Mesendoderm (in vitro differentiated cells): ENCODE measurements around the gene MYOM3.

ENCODE experiments used
- DNase-seq: peaks from one replicate; pipeline ENCODE4 v3.0.0; 2013
- H2AK5ac ChIP-seq: 2 replicates; pipeline ENCODE4 v1.6.1; 2013; ENCODE audit warnings: low read length, inconsistent platforms
- H2BK120ac ChIP-seq: 2 replicates; pipeline ENCODE4 v1.6.1; 2013; ENCODE audit warnings: low read depth, mild to moderate bottlenecking, low read length, moderate library complexity, mixed read lengths
- H2BK15ac ChIP-seq: replicated peaks from 2 replicates; pipeline ENCODE4 v1.6.1; 2013; ENCODE audit warnings: low read depth, mild to moderate bottlenecking, moderate library complexity
- H2BK5ac ChIP-seq: 2 replicates; pipeline ENCODE4 v1.6.1; 2013; ENCODE audit warnings: low read length, inconsistent platforms
- H3K18ac ChIP-seq: 2 replicates; pipeline ENCODE4 v1.6.1; 2013; ENCODE audit warnings: mild to moderate bottlenecking, low read length, mixed read lengths
- H3K23ac ChIP-seq: one replicate; pipeline ENCODE4 v1.6.1; 2013; ENCODE audit warnings: low read length
- H3K27ac ChIP-seq: 2 replicates; pipeline ENCODE4 v1.5.1; 2013; ENCODE audit warnings: low read depth, mild to moderate bottlenecking, inconsistent platforms, low read length, moderate library complexity
- H3K27me3 ChIP-seq: 2 replicates; pipeline ENCODE4 v1.6.1; 2013; ENCODE audit warnings: low read length, control low read depth, mild to moderate bottlenecking, inconsistent platforms; ENCODE audit not compliant: insufficient read depth, poor library complexity
- H3K36me3 ChIP-seq: 2 replicates; pipeline ENCODE4 v1.6.1; 2013; ENCODE audit warnings: low read length, inconsistent platforms; ENCODE audit not compliant: control insufficient read depth, insufficient read depth
- H3K4ac ChIP-seq: one replicate; pipeline ENCODE4 v1.6.1; 2013; ENCODE audit warnings: low read depth, mild to moderate bottlenecking, low read length, moderate library complexity
- H3K4me1 ChIP-seq: 2 replicates; pipeline ENCODE4 v1.6.1; 2013; ENCODE audit warnings: low read depth, low read length, inconsistent platforms; ENCODE audit not compliant: control insufficient read depth
- H3K4me2 ChIP-seq: 2 replicates; pipeline ENCODE4 v1.6.1; 2013; ENCODE audit warnings: low read length
- H3K4me3 ChIP-seq: 2 replicates; pipeline ENCODE4 v1.5.1; 2013; ENCODE audit warnings: mild to moderate bottlenecking, low read length
- H3K56ac ChIP-seq: one replicate; pipeline ENCODE4 v1.6.1; 2013; ENCODE audit warnings: low read length
- H3K79me1 ChIP-seq: 2 replicates; pipeline ENCODE4 v1.6.1; 2013; ENCODE audit warnings: low read length, inconsistent platforms
- H3K79me2 ChIP-seq: 2 replicates; pipeline ENCODE4 v1.6.1; 2013; ENCODE audit warnings: mild to moderate bottlenecking, low read length; ENCODE audit not compliant: control insufficient read depth, insufficient read depth
- H3K9ac ChIP-seq: 2 replicates; pipeline ENCODE4 v1.6.1; 2013; ENCODE audit warnings: low read length, inconsistent platforms
- H4K5ac ChIP-seq: one replicate; pipeline ENCODE4 v1.6.1; 2013; ENCODE audit warnings: low read length
- H4K8ac ChIP-seq: one replicate; pipeline ENCODE4 v1.6.1; 2013; ENCODE audit warnings: low read depth, mild to moderate bottlenecking, control low read depth, low read length, moderate library complexity
- WGBS: extraction: QIAGEN DNeasy Blood & Tissue Kit; methylation state at CpG from one replicate; pipeline ENCODE4 v1.1.7; 2013; ENCODE audit warnings: low lambda C conversion rate, missing lambda C conversion rate; ENCODE audit not compliant: insufficient coverage; ENCODE audit errors: extremely low coverage; 5-methylcytosine and 5-hydroxymethylcytosine counted together

Gene MYOM3

DNA sequence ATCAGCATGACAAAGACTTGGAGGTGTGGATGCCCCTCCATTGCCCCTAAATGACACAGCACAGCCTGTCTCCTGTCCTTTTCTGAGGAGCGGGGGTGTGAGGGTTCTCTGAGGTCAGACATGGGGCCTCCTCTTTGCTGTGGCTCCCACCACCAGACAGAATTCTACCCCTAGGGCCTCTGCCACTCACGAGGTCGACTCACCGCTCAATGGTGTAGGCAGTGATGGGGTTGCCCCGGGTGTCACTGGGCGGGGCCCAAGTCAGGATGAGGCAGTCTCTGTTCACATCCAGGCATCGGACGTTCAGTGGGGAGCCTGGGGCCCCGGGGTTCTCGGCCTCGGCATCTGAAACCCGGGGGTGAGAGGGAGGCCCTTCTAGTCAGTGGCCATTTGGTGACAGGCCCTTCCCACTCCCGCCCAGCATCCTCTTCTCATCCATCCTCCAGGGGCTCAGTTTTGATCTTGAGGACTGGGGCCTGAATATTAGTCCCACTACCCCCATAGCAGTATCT, 19.9 kb downstream of the MYOM3 start:
- no peak overlapping the region for H2BK15ac ChIP-seq
- H3K9ac ChIP-seq, result no peak overlapping the region
- H4K8ac ChIP-seq, result no peak overlapping the region
- H3K27ac ChIP-seq, result no peak overlapping the region
- no peak overlapping the region for H3K4me2 ChIP-seq
- H3K79me1 ChIP-seq, result no peaks in the 10 kb centered on the region
- no peak overlapping the region for H3K4me3 ChIP-seq
- no peak overlapping the region for H2BK120ac ChIP-seq
- WGBS, result no CpG with 5 or more reads among the region's 13 CpGs
- no peak overlapping the region for H3K18ac ChIP-seq
- DNase-seq, result no peak
- no peak overlapping the region for H4K5ac ChIP-seq
- no peak overlapping the region for H3K4ac ChIP-seq
- H2AK5ac ChIP-seq, result no peak overlapping the region
- H3K23ac ChIP-seq, result no peak overlapping the region
- H2BK5ac ChIP-seq, result no peak overlapping the region
- no peaks in the 10 kb centered on the region for H3K27me3 ChIP-seq
- no peak overlapping the region for H3K56ac ChIP-seq
- H3K79me2 ChIP-seq, result no peaks in the 10 kb centered on the region
- no peaks in the 10 kb centered on the region for H3K36me3 ChIP-seq
- H3K4me1 ChIP-seq, result no peaks in the 10 kb centered on the region

DNA sequence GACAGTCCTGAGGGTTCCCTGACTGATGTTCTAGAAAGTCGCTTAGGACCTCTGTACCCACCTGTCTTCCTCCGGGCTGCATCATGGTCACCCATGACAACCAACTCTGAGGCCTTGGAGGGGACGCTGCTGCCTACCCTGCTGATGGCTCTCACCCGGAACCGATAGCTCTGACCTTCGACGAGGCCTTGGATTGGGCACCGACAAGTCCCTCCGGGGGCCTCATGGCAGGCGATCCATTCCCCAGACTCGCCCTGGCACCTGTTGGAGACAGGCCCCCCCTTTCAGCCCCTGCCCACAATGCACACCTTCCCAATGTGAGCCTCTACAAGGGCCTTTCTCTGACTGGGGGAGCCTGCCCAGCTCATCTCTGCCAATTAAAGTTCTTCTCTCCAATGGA, 21.2 kb downstream of the MYOM3 start:
- WGBS, result no CpG with 5 or more reads among the region's 11 CpGs

DNA sequence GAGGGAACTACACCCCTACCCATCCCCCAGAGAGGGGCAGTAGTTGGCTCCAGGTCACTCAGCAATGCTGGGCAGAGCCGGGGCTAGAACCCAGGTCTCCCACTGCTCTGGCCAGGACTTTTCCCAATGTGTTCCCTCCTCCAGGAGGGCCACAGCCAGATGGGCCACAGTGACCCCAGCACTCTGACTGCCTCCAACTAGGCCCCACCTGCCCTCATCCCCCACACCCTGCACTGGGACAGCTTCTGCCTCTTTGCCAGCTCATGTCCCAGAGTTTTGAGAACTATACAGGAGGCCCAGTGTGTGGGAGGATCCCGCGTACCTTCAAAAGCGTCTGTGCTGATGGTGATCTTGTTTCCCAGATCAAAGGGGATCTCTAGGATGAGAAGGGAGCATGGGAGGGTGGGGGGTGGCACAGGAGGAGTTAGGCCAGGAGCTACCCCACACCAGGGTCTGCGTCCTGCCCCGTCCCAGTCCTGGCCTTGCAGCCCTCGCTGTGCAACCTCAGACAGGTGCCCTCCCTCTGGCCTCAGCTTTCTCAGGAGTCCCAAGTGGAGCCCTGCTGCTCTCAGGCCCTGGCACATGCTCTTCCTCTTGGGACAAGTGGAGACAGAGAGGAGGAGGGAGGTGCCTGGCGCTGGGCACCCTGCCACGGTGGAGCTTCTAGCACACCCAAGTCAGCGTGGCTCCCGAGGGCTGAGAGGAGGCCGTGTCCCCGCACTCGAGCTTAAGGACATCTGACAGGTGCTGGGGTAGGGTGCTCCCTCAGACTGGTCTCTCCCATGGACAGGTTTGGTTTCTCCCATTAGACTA, 22.0 kb downstream of the MYOM3 start:
- H2BK5ac ChIP-seq, result no peak overlapping the region
- no peak overlapping the region for H3K27ac ChIP-seq
- H4K8ac ChIP-seq, result no peak overlapping the region
- no peak overlapping the region for H3K56ac ChIP-seq
- H3K9ac ChIP-seq, result no peak overlapping the region
- no peaks in the 10 kb centered on the region for H3K36me3 ChIP-seq
- H3K27me3 ChIP-seq, result no peaks in the 10 kb centered on the region
- no peak overlapping the region for H3K18ac ChIP-seq
- no peaks in the 10 kb centered on the region for H3K79me2 ChIP-seq
- H2BK120ac ChIP-seq, result no peak overlapping the region
- no peak overlapping the region for H2AK5ac ChIP-seq
- H3K23ac ChIP-seq, result no peak overlapping the region
- no peaks in the 10 kb centered on the region for H3K79me1 ChIP-seq
- no peak for DNase-seq
- no peak overlapping the region for H3K4me3 ChIP-seq
- H3K4me2 ChIP-seq, result no peak overlapping the region
- no peaks in the 10 kb centered on the region for H3K4me1 ChIP-seq
- no peak overlapping the region for H4K5ac ChIP-seq
- no peak overlapping the region for H3K4ac ChIP-seq
- WGBS, result no CpG with 5 or more reads among the region's 14 CpGs
- H2BK15ac ChIP-seq, result no peak overlapping the region

More for the DNA sequence above, 21.2 kb downstream of the MYOM3 start:
- no peak overlapping the region for H3K9ac ChIP-seq
- no peaks in the 10 kb centered on the region for H3K79me2 ChIP-seq
- no peak overlapping the region for H2AK5ac ChIP-seq
- no peaks in the 10 kb centered on the region for H3K27me3 ChIP-seq
- H3K23ac ChIP-seq, result no peak overlapping the region
- H3K4me2 ChIP-seq, result no peak overlapping the region
- H3K36me3 ChIP-seq, result no peaks in the 10 kb centered on the region
- no peak overlapping the region for H4K8ac ChIP-seq
- no peak overlapping the region for H2BK15ac ChIP-seq
- H3K4me1 ChIP-seq, result no peaks in the 10 kb centered on the region
- no peaks in the 10 kb centered on the region for H3K79me1 ChIP-seq
- no peak for DNase-seq
- no peak overlapping the region for H3K4me3 ChIP-seq
- no peak overlapping the region for H3K4ac ChIP-seq
- no peak overlapping the region for H2BK120ac ChIP-seq
- no peak overlapping the region for H3K27ac ChIP-seq
- H4K5ac ChIP-seq, result no peak overlapping the region
- H2BK5ac ChIP-seq, result no peak overlapping the region
- no peak overlapping the region for H3K56ac ChIP-seq
- no peak overlapping the region for H3K18ac ChIP-seq

DNA sequence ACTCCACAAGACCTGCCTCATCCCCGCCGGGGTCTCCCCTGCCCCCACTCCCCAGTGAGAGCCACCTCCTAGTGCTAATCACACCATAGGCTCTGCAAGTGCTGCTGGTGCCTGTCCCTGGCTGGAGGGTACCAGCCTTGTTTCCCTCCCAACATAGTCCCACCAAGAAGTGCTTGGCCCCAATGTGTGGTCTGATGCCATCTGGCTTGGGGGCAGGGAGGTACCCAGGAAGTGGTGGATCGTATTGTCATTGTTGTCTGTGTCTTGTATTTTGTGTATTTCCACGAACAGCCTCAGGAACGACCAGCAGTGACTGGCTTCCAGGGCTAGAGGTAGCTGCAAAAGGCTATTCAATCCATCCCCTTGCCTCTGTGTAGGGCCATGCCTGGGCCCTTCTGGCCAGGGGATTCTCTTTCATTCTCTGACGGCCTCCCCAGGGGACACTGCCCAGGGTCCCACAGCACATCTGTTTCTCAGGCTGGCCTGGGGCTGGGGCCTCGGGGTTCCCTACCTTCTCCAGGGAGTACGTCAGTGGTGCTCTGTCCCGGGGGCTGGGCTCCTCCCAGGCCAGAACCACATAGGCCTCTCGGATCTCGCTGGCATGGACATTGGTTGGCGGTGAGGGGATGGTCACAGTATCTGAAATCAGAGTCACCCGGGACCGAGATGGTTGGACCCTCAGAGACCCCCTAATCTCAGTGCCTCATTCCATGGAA, 22.8 kb downstream of the MYOM3 start:
- no peak overlapping the region for H3K4me3 ChIP-seq
- H3K4ac ChIP-seq, result no peak overlapping the region
- no peak overlapping the region for H4K5ac ChIP-seq
- no peak overlapping the region for H2BK15ac ChIP-seq
- peak; percentile 21 for DNase-seq
- H3K56ac ChIP-seq, result no peak overlapping the region
- no peak overlapping the region for H3K27ac ChIP-seq
- no peaks in the 10 kb centered on the region for H3K79me2 ChIP-seq
- no peaks in the 10 kb centered on the region for H3K36me3 ChIP-seq
- no peaks in the 10 kb centered on the region for H3K27me3 ChIP-seq
- no peaks in the 10 kb centered on the region for H3K79me1 ChIP-seq
- no peak overlapping the region for H3K4me2 ChIP-seq
- H2BK120ac ChIP-seq, result no peak overlapping the region
- H3K4me1 ChIP-seq, result no peaks in the 10 kb centered on the region
- no peak overlapping the region for H4K8ac ChIP-seq
- no peak overlapping the region for H3K9ac ChIP-seq
- H2AK5ac ChIP-seq, result no peak overlapping the region
- no peak overlapping the region for H3K23ac ChIP-seq
- no peak overlapping the region for H2BK5ac ChIP-seq
- WGBS, result no CpG with 5 or more reads among the region's 14 CpGs
- no peak overlapping the region for H3K18ac ChIP-seq

DNA sequence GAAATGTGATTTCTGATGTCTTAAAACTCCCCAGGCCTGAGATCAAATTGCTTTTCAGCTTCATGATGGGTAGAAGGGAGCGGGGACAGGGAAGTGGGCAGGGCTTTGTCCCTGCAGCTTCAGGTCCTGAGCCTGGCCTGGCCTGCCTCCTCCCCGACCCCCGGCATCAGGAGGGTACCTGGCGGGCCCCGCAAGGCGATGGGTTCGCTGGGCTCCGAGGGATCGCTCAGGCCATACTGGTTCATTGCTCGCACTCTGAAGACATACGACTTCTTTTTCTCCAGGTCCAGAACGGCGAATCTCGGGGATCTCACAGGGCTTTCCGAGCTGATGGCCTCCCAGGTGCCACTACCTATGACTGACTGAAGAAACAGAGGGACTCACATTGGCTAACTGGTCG, 25.5 kb downstream of the MYOM3 start:
- no peaks in the 10 kb centered on the region for H3K27me3 ChIP-seq
- no peak overlapping the region for H4K8ac ChIP-seq
- no peak overlapping the region for H2BK15ac ChIP-seq
- no peaks in the 10 kb centered on the region for H3K4me1 ChIP-seq
- H3K23ac ChIP-seq, result no peak overlapping the region
- H3K56ac ChIP-seq, result no peak overlapping the region
- H3K18ac ChIP-seq, result no peak overlapping the region
- no peaks in the 10 kb centered on the region for H3K79me2 ChIP-seq
- no peak for DNase-seq
- no peak overlapping the region for H3K4me3 ChIP-seq
- no peak overlapping the region for H3K4me2 ChIP-seq
- H3K79me1 ChIP-seq, result no peaks in the 10 kb centered on the region
- no peak overlapping the region for H3K4ac ChIP-seq
- H2BK5ac ChIP-seq, result no peak overlapping the region
- no peak overlapping the region for H2AK5ac ChIP-seq
- no peak overlapping the region for H3K9ac ChIP-seq
- H4K5ac ChIP-seq, result no peak overlapping the region
- H3K27ac ChIP-seq, result no peak overlapping the region
- WGBS, result no CpG with 5 or more reads among the region's 16 CpGs
- H2BK120ac ChIP-seq, result no peak overlapping the region
- H3K36me3 ChIP-seq, result no peaks in the 10 kb centered on the region
